ENCODE data around the gene POLR2H.

GRCh38 chr3:184417619-184418327 is 56.3 kb downstream of the POLR2H start:
- TF ChIP-seq EP300 (IDR thresholded peaks at IDR 0.05; ENCODE audit: borderline replicate concordance) = no peak
- TF ChIP-seq TEAD4 (IDR thresholded peaks at IDR 0.05) = no peak
- no peak for TF ChIP-seq EGR1 (IDR thresholded peaks at IDR 0.05)
- no peak for TF ChIP-seq CEBPB (IDR thresholded peaks at IDR 0.05)
- no peak for TF ChIP-seq CREB1 (IDR thresholded peaks at IDR 0.05; ENCODE audit: low read depth)
- peak; percentile 79 for TF ChIP-seq MAX (IDR thresholded peaks at IDR 0.05)
- no peak for TF ChIP-seq REST (IDR thresholded peaks at IDR 0.05; ENCODE audit: low read depth)
